ENCODE results near the gene SMG9. TPM values are rescaled to one million over a fixed set of nuclear protein-coding genes. Genes with fewer than 3 reads are reported as not detected.

SMG9 gene
- total and polyA plus RNA-seq, 2 of the 13 experiments (the other 11 are each of a cell fraction or from before 2014, with no cell fraction given): 16.1 to 18.7 TPM

- TF ChIP-seq KDM2A (CRISPR knock-in tag; IDR thresholded peaks at IDR 0.05; ENCODE audit: borderline replicate concordance, low read depth) (no peak; the same call in 1 of the 2 replicates), FLYWCH1 (CRISPR knock-in tag; IDR thresholded peaks at IDR 0.05) (no peak), ZNF703 (CRISPR knock-in tag; IDR thresholded peaks at IDR 0.05; ENCODE audit: borderline replicate concordance) (no peak), ZNF772 (CRISPR knock-in tag; IDR thresholded peaks at IDR 0.05) (no peak), NR2C2 (CRISPR knock-in tag; IDR thresholded peaks at IDR 0.05; ENCODE audit: borderline replicate concordance) (no peak), CREB1 (IDR thresholded peaks at IDR 0.05) (no peak), CREB1 (CRISPR knock-in tag; IDR thresholded peaks at IDR 0.05) (no peak), POGK (CRISPR knock-in tag; conservative IDR thresholded peaks at IDR 0.05) (no peak), ELF1 (CRISPR knock-in tag; IDR thresholded peaks at IDR 0.05) (no peak), NFIB (CRISPR knock-in tag; IDR thresholded peaks at IDR 0.05; ENCODE audit: borderline replicate concordance) (no peak), ZNF713 (CRISPR knock-in tag; IDR thresholded peaks at IDR 0.05) (no peak), ZBTB25 (CRISPR knock-in tag; IDR thresholded peaks at IDR 0.05) (no peak), HIVEP1 (CRISPR knock-in tag; IDR thresholded peaks at IDR 0.05) (no peak), HNRNPK (IDR thresholded peaks at IDR 0.05; ENCODE audit: low read depth, low read length, poor library complexity, severe bottlenecking) (peak; percentile 23), ZNF296 (CRISPR knock-in tag; conservative IDR thresholded peaks at IDR 0.05) (no peak), ZNF251 (CRISPR knock-in tag; IDR thresholded peaks at IDR 0.05) (no peak), ZNF773 (CRISPR knock-in tag; IDR thresholded peaks at IDR 0.05; ENCODE audit: borderline replicate concordance) (no peak), FOXO4 (CRISPR knock-in tag; conservative IDR thresholded peaks at IDR 0.05) (no peak), RBM39 (IDR thresholded peaks at IDR 0.05; ENCODE audit: low read depth, low read length, poor library complexity, severe bottlenecking) (no peak)
- TF ChIP-seq, protein P1, sequence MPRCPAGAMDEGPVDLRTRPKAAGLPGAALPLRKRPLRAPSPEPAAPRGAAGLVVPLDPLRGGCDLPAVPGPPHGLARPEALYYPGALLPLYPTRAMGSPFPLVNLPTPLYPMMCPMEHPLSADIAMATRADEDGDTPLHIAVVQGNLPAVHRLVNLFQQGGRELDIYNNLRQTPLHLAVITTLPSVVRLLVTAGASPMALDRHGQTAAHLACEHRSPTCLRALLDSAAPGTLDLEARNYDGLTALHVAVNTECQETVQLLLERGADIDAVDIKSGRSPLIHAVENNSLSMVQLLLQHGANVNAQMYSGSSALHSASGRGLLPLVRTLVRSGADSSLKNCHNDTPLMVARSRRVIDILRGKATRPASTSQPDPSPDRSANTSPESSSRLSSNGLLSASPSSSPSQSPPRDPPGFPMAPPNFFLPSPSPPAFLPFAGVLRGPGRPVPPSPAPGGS (CRISPR knock-in tag; IDR thresholded peaks at IDR 0.05): no peak
- TF ChIP-seq, protein P2, sequence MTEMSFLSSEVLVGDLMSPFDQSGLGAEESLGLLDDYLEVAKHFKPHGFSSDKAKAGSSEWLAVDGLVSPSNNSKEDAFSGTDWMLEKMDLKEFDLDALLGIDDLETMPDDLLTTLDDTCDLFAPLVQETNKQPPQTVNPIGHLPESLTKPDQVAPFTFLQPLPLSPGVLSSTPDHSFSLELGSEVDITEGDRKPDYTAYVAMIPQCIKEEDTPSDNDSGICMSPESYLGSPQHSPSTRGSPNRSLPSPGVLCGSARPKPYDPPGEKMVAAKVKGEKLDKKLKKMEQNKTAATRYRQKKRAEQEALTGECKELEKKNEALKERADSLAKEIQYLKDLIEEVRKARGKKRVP (CRISPR knock-in tag; IDR thresholded peaks at IDR 0.05): 0 out of 4 replicates have a peak, but pooled peaks of 1 of the 2 experiments have one; percentile 16
These were observed 50.6 kb downstream of the SMG9 start (continued) for GRCh38 chr19:43704002-43704705.

Measured in HepG2 (cell line).